Type B pancreatic cell (in vitro differentiated cells): ENCODE results near the gene FYCO1. TPM values are rescaled to one million over a fixed set of nuclear protein-coding genes. Genes with fewer than 3 reads are reported as not detected.

ENCODE experiments used
- DNase-seq: peaks from one replicate; pipeline ENCODE4 v3.0.0; 2021; ENCODE audit warnings: mixed read lengths; ENCODE audit not compliant: unreplicated experiment; ENCODE audit errors: extremely low spot score
- H3K27ac Mint-ChIP-seq: 2 replicates; pipeline ENCODE4 v1.8.0; 2021; ENCODE audit warnings: mild to moderate bottlenecking, mixed read lengths
- H3K27me3 Mint-ChIP-seq: 2 replicates; pipeline ENCODE4 v1.8.0; 2021; ENCODE audit warnings: mixed read lengths
- H3K36me3 Mint-ChIP-seq: 2 replicates; pipeline ENCODE4 v1.8.0; 2021; ENCODE audit warnings: mixed read lengths
- H3K4me1 Mint-ChIP-seq: one replicate; pipeline ENCODE4 v1.8.0; 2021; ENCODE audit warnings: mixed read lengths; ENCODE audit not compliant: unreplicated experiment
- H3K4me3 Mint-ChIP-seq: 2 replicates; pipeline ENCODE4 v1.8.0; 2021; ENCODE audit warnings: mild to moderate bottlenecking, mixed read lengths
- H3K9me3 Mint-ChIP-seq: 2 replicates; pipeline ENCODE4 v1.8.0; 2021; ENCODE audit warnings: mixed read lengths
- CTCF ChIP-seq: fragments of 200-600 bp; sonication (generic); conservative IDR thresholded peaks from 2 replicates; pipeline ENCODE4 v1.5.0; 2021; ENCODE audit warnings: antibody characterized with exemption, mild to moderate bottlenecking
- total RNA-seq: library from RNA; stranded (reverse); gene quantifications from 2 replicates; pipeline ENCODE4 v1.2.1, GENCODE V29; 2021; ENCODE audit warnings: low replicate concordance

The FYCO1 gene
- total RNA-seq, 1 donor from 2014 or later: 15.2 TPM

GRCh38 chr3:45909542-45909941 is 86.1 kb downstream of the FYCO1 start:
- TF ChIP-seq CTCF: no peak
- Mint-ChIP-seq H3K27ac (no peak overlapping the region), H3K4me3 (no peak overlapping the region), H3K36me3 (no peaks in the 10 kb centered on the region), H3K9me3 (no peaks in the 10 kb centered on the region), H3K27me3 (no peaks in the 10 kb centered on the region), H3K4me1 (no peaks in the 10 kb centered on the region)
- DNase-seq: no peak

DNA sequence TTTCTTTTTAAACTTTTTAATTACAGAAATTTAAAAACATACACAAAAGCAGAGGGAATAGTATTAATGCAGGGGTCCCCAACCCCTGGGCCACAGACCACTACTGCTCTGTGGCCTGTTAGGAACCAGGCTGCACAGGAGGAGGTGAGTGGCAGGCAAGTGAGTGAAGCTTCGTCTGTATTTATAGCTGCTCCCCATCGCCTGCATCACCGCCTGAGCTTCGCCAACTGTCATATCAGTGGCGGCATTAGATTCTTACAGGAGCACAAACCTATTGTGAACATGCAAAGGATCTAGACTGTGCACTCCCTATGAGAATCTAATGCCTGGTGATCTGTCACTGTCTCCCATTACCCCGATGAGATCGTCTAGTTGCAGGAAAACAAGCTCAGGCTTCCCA is 86.9 kb downstream of the FYCO1 start:
- H3K9me3 Mint-ChIP-seq: no peaks in the 10 kb centered on the region
- no peak for TF ChIP-seq CTCF
- H3K27ac Mint-ChIP-seq: no peak overlapping the region
- H3K27me3 Mint-ChIP-seq: no peaks in the 10 kb centered on the region
- H3K4me1 Mint-ChIP-seq: no peaks in the 10 kb centered on the region
- DNase-seq: no peak
- no peaks in the 10 kb centered on the region for H3K36me3 Mint-ChIP-seq
- H3K4me3 Mint-ChIP-seq: no peak overlapping the region

- no peaks in the 10 kb centered on the region for H3K4me1 Mint-ChIP-seq
- no peak overlapping the region for H3K27ac Mint-ChIP-seq
- no peak for TF ChIP-seq CTCF
- no peaks in the 10 kb centered on the region for H3K27me3 Mint-ChIP-seq
- H3K36me3 Mint-ChIP-seq: no peaks in the 10 kb centered on the region
- no peak overlapping the region for H3K4me3 Mint-ChIP-seq
- no peak for DNase-seq
- H3K9me3 Mint-ChIP-seq: no peaks in the 10 kb centered on the region
Observed at GRCh38 chr3:45907769-45908705, 87.6 kb downstream of the FYCO1 start.

DNA sequence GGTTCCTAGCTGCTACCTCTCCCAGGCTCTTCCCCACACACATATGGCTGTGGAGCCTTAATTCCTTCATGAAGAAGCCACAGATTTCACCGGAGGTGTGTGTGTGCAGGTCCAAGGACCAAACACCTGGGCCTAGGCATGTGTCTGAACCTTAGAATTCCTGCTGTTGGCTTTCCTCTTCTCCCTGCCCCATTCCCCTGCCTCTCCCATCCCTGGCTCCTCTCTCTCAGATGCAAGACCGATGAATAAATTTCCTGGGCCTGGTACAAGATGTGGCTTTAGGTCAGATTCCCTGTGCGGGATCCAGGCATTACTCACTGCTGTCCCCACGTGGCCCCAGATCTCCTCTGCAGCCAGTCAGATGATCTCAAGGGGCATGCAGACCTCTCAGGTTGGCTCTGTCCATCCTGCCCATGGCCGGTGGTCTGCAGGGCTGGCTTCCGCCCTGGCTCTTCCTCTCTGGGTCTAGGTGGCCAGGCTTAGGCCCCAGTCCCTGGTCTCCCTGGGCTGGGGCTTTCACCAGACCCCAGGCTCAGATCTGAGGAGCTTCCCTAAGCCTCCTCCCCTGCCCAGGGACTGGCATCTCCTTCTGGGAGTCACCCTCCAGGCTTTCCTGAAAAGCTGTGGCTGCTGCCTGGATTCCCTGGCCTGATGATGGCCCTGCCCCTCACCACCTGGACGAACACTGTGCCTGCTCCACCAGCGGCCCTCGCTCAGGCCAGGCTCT is 88.8 kb downstream of the FYCO1 start:
- H3K36me3 Mint-ChIP-seq: no peaks in the 10 kb centered on the region
- no peak overlapping the region for H3K4me3 Mint-ChIP-seq
- H3K27ac Mint-ChIP-seq: no peak overlapping the region
- no peaks in the 10 kb centered on the region for H3K27me3 Mint-ChIP-seq
- no peak for DNase-seq
- H3K4me1 Mint-ChIP-seq: no peaks in the 10 kb centered on the region
- no peaks in the 10 kb centered on the region for H3K9me3 Mint-ChIP-seq
- TF ChIP-seq CTCF: peak; percentile 42

- DNase-seq: no peak
- TF ChIP-seq CTCF: no peak
- Mint-ChIP-seq H3K36me3 (no peaks in the 10 kb centered on the region), H3K27me3 (no peaks in the 10 kb centered on the region), H3K4me1 (no peaks in the 10 kb centered on the region), H3K27ac (no peak overlapping the region), H3K9me3 (no peaks in the 10 kb centered on the region), H3K4me3 (no peak overlapping the region)
Observed at GRCh38 chr3:45905755-45906154, 89.9 kb downstream of the FYCO1 start.
